HG02678 (cell line): ENCODE data around the gene WNT9A.
A peak's percentile ranks its signal among the peaks of the same experiment; 100 is the strongest.

Experiments used
- ATAC-seq: cut with Tn5 transposase; IDR thresholded peaks from one replicate; pipeline ENCODE4 v1.9.1; 2021; ENCODE audit warnings: mild to moderate bottlenecking, moderate library complexity; ENCODE audit not compliant: unreplicated experiment

Gene WNT9A

GRCh38 chr1:227955808-227956207 lies 8.1 kb upstream of the WNT9A start:
- ATAC-seq, result no peak

GRCh38 chr1:227954163-227954850 lies 6.6 kb upstream of the WNT9A start:
- no peak for ATAC-seq

GRCh38 chr1:227953022-227953412 lies 5.3 kb upstream of the WNT9A start:
- ATAC-seq, result no peak

GRCh38 chr1:227952374-227953021 lies 4.8 kb upstream of the WNT9A start:
- ATAC-seq, result no peak

- ATAC-seq, result no peak
Measured at GRCh38 chr1:227951624-227952373, 4.1 kb upstream of the WNT9A start.

GRCh38 chr1:227950735-227951346 lies 3.1 kb upstream of the WNT9A start:
- ATAC-seq, result no peak

- ATAC-seq, result no peak
Measured at GRCh38 chr1:227949954-227950734, 2.4 kb upstream of the WNT9A start.

- no peak for ATAC-seq
Measured at GRCh38 chr1:227949341-227949921, 1.7 kb upstream of the WNT9A start.

GRCh38 chr1:227948493-227949260 lies 945 bp upstream of the WNT9A start:
- no peak for ATAC-seq

- ATAC-seq, result no peak
Measured at GRCh38 chr1:227947386-227947675, 401 bp downstream of the WNT9A start.

GRCh38 chr1:227946624-227947385 lies 927 bp downstream of the WNT9A start:
- ATAC-seq, result peak; percentile 59

GRCh38 chr1:227945891-227946623 lies 1.7 kb downstream of the WNT9A start:
- peak; percentile 33 for ATAC-seq

GRCh38 chr1:227944931-227945890 lies 2.5 kb downstream of the WNT9A start:
- ATAC-seq, result no peak

- no peak for ATAC-seq
Measured at GRCh38 chr1:227944090-227944930, 3.4 kb downstream of the WNT9A start.

GRCh38 chr1:227943381-227944089 lies 4.2 kb downstream of the WNT9A start:
- no peak for ATAC-seq
